DND-41 (cell line): ENCODE measurements around the gene CCR6.

Experiments used
- CTCF ChIP-seq: IDR thresholded peaks from 2 replicates; pipeline ENCODE4 v1.5.1; 2012; ENCODE audit warnings: borderline replicate concordance, low read length, moderate library complexity, mild to moderate bottlenecking; ENCODE audit not compliant: poor library complexity, severe bottlenecking; ENCODE audit errors: extremely low read depth
- EZH2 ChIP-seq: IDR thresholded peaks from 3 replicates; pipeline ENCODE4 v1.6.1; 2012; ENCODE audit warnings: borderline replicate concordance, low read depth, mild to moderate bottlenecking, moderate library complexity, low read length, inconsistent platforms; ENCODE audit not compliant: severe bottlenecking

GRCh38 chr6:167113047-167113754, 9.7 kb upstream of the CCR6 start:
- TF ChIP-seq CTCF (no peak), EZH2 (no peak)
